Endodermal cell (in vitro differentiated cells): Measurements from ENCODE around the gene CCDC183. TPM values are rescaled to one million over a fixed set of nuclear protein-coding genes. Genes with fewer than 3 reads are reported as not detected.
"Not testable (repeated sequence)": the region's sequence is repeated elsewhere in the genome, so short reads cannot be mapped to it uniquely, and the experiment has no call there.

Source experiments
- DNase-seq: peaks from one replicate; pipeline ENCODE4 v3.0.0-alpha.2; 2017
- H3K27ac ChIP-seq: 2 replicates; pipeline ENCODE4 v1.5.1; 2013; ENCODE audit warnings: mild to moderate bottlenecking, low read depth, low read length, moderate library complexity
- H3K27me3 ChIP-seq: 2 replicates; pipeline ENCODE4 v1.6.1; 2013; ENCODE audit warnings: mild to moderate bottlenecking, low read length, moderate library complexity; ENCODE audit not compliant: insufficient read depth, control insufficient read depth, poor library complexity, severe bottlenecking
- H3K36me3 ChIP-seq: 2 replicates; pipeline ENCODE4 v1.7.0; 2013; ENCODE audit warnings: mild to moderate bottlenecking, low read length, moderate library complexity; ENCODE audit not compliant: control insufficient read depth, insufficient read depth
- H3K4me1 ChIP-seq: one replicate; pipeline ENCODE4 v1.7.0; 2013; ENCODE audit warnings: low read length; ENCODE audit not compliant: control insufficient read depth, insufficient read depth
- H3K4me3 ChIP-seq: 2 replicates; pipeline ENCODE4 v1.5.1; 2013; ENCODE audit warnings: mild to moderate bottlenecking, low read length, moderate library complexity
- H3K9ac ChIP-seq: 2 replicates; pipeline ENCODE4 v1.6.1; 2013; ENCODE audit warnings: mild to moderate bottlenecking, low read length, moderate library complexity; ENCODE audit not compliant: poor library complexity, severe bottlenecking; ENCODE audit errors: extremely low read depth
- H3K9me3 ChIP-seq: 2 replicates; pipeline ENCODE4 v1.6.1; 2013; ENCODE audit warnings: mild to moderate bottlenecking, low read length, moderate library complexity; ENCODE audit not compliant: control insufficient read depth
- H3K27ac Mint-ChIP-seq: 2 replicates; pipeline ENCODE4 v1.8.0; 2020; ENCODE audit warnings: mixed read lengths
- H3K27me3 Mint-ChIP-seq: 2 replicates; pipeline ENCODE4 v1.8.0; 2021; ENCODE audit warnings: mild to moderate bottlenecking, mixed read lengths; ENCODE audit not compliant: insufficient read depth
- H3K36me3 Mint-ChIP-seq: 2 replicates; pipeline ENCODE4 v1.8.0; 2020; ENCODE audit warnings: low read depth, mixed read lengths
- H3K4me1 Mint-ChIP-seq: 2 replicates; pipeline ENCODE4 v1.8.0; 2020; ENCODE audit warnings: mixed read lengths
- H3K4me3 Mint-ChIP-seq: 2 replicates; pipeline ENCODE4 v1.8.0; 2020; ENCODE audit warnings: mild to moderate bottlenecking, moderate library complexity, mixed read lengths
- H3K9me3 Mint-ChIP-seq: 2 replicates; pipeline ENCODE4 v1.8.0; 2020; ENCODE audit warnings: mild to moderate bottlenecking, mixed read lengths
- CTCF ChIP-seq: fragments of 200-600 bp; sonication (generic); conservative IDR thresholded peaks from 2 replicates; pipeline ENCODE4 v1.5.0; 2021; ENCODE audit warnings: antibody characterized with exemption, mild to moderate bottlenecking
- WGBS, 2 experiments: methylation state at CpG; one replicate each; pipeline versions ENCODE4 v1.1.5 to v1.1.7; 2013; ENCODE audit warnings: missing lambda C conversion rate in 2 of 2, mixed read lengths in 1 of 2; ENCODE audit not compliant: insufficient coverage in 1 of 2, insufficient read length in 1 of 2; 5-methylcytosine and 5-hydroxymethylcytosine counted together
- total RNA-seq, 2 donors: library from RNA; stranded (reverse); fragmentation: NEBNext Ultra II Directional in 1 of 2; extraction: Animal tissue kit (Norgen Biotek cat#: 25700) in 1 of 2; gene quantifications; 2 replicates in 1 of 2; 3 replicates in 1 of 2; pipeline ENCODE4 v1.2.1, GENCODE V29; 2021

Gene CCDC183
- total RNA-seq, 2 donors from 2014 or later, result 10.9 to 13.4 TPM

- Histone ChIP-seq H3K27me3 (no peaks in the 10 kb centered on the region), H3K27ac (peak overlapping the region; percentile 24), H3K9me3 (no peaks in the 10 kb centered on the region), H3K36me3 (no peaks in the 10 kb centered on the region), H3K9ac (no peak overlapping the region), H3K4me1 (peaks cover 10% of the 10 kb centered on the region), H3K4me3 (no peak overlapping the region)
- H3K27ac Mint-ChIP-seq, result peak overlapping the region; percentile 82
- peaks cover 6% of the 10 kb centered on the region for H3K36me3 Mint-ChIP-seq
- no peak overlapping the region for H3K4me3 Mint-ChIP-seq
- WGBS, 2 experiments, result 78 to 79% methylated on average over 11 to 28 of the region's 28 CpGs
- TF ChIP-seq CTCF, result no peak
- H3K9me3 Mint-ChIP-seq, result peaks cover 5% of the 10 kb centered on the region
- H3K4me1 Mint-ChIP-seq, result peaks cover 10% of the 10 kb centered on the region
- DNase-seq, result peak; percentile 73
- peaks cover 18% of the 10 kb centered on the region for H3K27me3 Mint-ChIP-seq
Measured at GRCh38 chr9:136840877-136841645, 44.9 kb downstream of the CCDC183 start.

- H3K27me3 ChIP-seq, H3K4me3 ChIP-seq, H3K9me3 ChIP-seq, H3K9ac ChIP-seq, H3K4me1 ChIP-seq, DNase-seq, H3K4me3 Mint-ChIP-seq, H3K27ac Mint-ChIP-seq, H3K36me3 ChIP-seq, H3K36me3 Mint-ChIP-seq: not testable (repeated sequence)
- Mint-ChIP-seq H3K27me3 (peaks cover 23% of the 10 kb centered on the region), H3K9me3 (peaks cover 10% of the 10 kb centered on the region), H3K4me1 (peaks cover 10% of the 10 kb centered on the region)
- peak overlapping the region; percentile 24 for H3K27ac ChIP-seq
- WGBS, 2 experiments, result 67 to 68% methylated on average over 8 to 16 of the region's 16 CpGs
Measured at GRCh38 chr9:136841646-136842379, 45.7 kb downstream of the CCDC183 start.

- peak; percentile 91 for TF ChIP-seq CTCF
- peak within 1 kb of the TSS; percentile 24 for H3K27ac ChIP-seq
- not testable (repeated sequence) for H3K36me3 Mint-ChIP-seq, H3K27me3 ChIP-seq, H3K9ac ChIP-seq, H3K4me3 ChIP-seq, H3K4me3 Mint-ChIP-seq, H3K4me1 ChIP-seq, H3K9me3 ChIP-seq, H3K36me3 ChIP-seq
- Mint-ChIP-seq H3K27ac (peak within 1 kb of the TSS; percentile 82), H3K4me1 (peaks cover 10% of the 10 kb centered on the region), H3K9me3 (peaks cover 12% of the 10 kb centered on the region), H3K27me3 (peaks cover 27% of the 10 kb centered on the region)
- peak; percentile 95 for DNase-seq
- whole genome bisulfite sequencing, 2 experiments, result 0 to 17% methylated on average over 4 to 23 of the region's 27 CpGs
Measured at GRCh38 chr9:136842380-136842948, 46.3 kb downstream of the CCDC183 start, which contains the start of gene AJM1. Gene AJM1, plus strand, starts transcription at chr9:136842478. Its CDS starts 1,937 bp downstream, at chr9:136844415.

GRCh38 chr9:136843159-136843800 lies 47.1 kb downstream of the CCDC183 start:
- H3K27ac Mint-ChIP-seq, H3K4me1 ChIP-seq, H3K9ac ChIP-seq, H3K36me3 Mint-ChIP-seq, H3K9me3 ChIP-seq, H3K36me3 ChIP-seq, H3K27me3 ChIP-seq, H3K4me3 ChIP-seq, H3K4me3 Mint-ChIP-seq, H3K27ac ChIP-seq, DNase-seq: not testable (repeated sequence)
- 75 to 77% methylated on average over 5 to 20 of the region's 21 CpGs for WGBS, 2 experiments
- Mint-ChIP-seq H3K27me3 (peaks cover 33% of the 10 kb centered on the region), H3K9me3 (peaks cover 12% of the 10 kb centered on the region), H3K4me1 (peaks cover 10% of the 10 kb centered on the region)
